HepG2 (cell line): ENCODE results near the gene GRIN2C. TPM values are rescaled to one million over a fixed set of nuclear protein-coding genes. Genes with fewer than 3 reads are reported as not detected.

Experiments
- CBFB ChIP-seq: sonication (generic); formaldehyde crosslinking; IDR thresholded peaks from 2 replicates; pipeline ENCODE4 v1.4.0; 2020; ENCODE audit warnings: missing genetic modification reagents
- EZH2 ChIP-seq: conservative IDR thresholded peaks from 2 replicates; pipeline ENCODE4 v1.6.1; 2012; ENCODE audit warnings: mild to moderate bottlenecking, low read depth, low read length, moderate library complexity
- KLF16 ChIP-seq, 2 experiments: sonication (generic) in 1 of 2; formaldehyde crosslinking in 1 of 2; IDR thresholded peaks; 2 replicates each; pipeline versions ENCODE4 v1.6.1 to v1.8.0; 2016 to 2023; ENCODE audit warnings: missing genetic modification reagents in 2 of 2, missing compliant biosample characterization in 1 of 2
- MEIS1 ChIP-seq: sonication (generic); formaldehyde crosslinking; IDR thresholded peaks from 2 replicates; pipeline ENCODE4 v1.9.0; 2021; ENCODE audit warnings: mild to moderate bottlenecking, missing genetic modification reagents, moderate library complexity, borderline replicate concordance
- MLLT10 ChIP-seq: sonication (generic); formaldehyde crosslinking; IDR thresholded peaks from 2 replicates; pipeline ENCODE4 v1.4.0; 2020; ENCODE audit warnings: missing genetic modification reagents
- PHF5A ChIP-seq: IDR thresholded peaks from one replicate; pipeline ENCODE4 v1.6.1; 2018; ENCODE audit warnings: low read depth, missing genetic modification reagents; ENCODE audit not compliant: unreplicated experiment
- PPARG ChIP-seq: conservative IDR thresholded peaks from 2 replicates; pipeline ENCODE4 v1.6.1; 2016; ENCODE audit warnings: missing biosample characterization, missing genetic modification reagents
- RFX3 ChIP-seq: IDR thresholded peaks from 2 replicates; pipeline ENCODE4 v1.6.1; 2016; ENCODE audit warnings: missing biosample characterization, missing genetic modification reagents
- SAP130 ChIP-seq: IDR thresholded peaks from 2 replicates; pipeline ENCODE4 v1.6.1; 2016; ENCODE audit warnings: low read depth
- SOX13 ChIP-seq, 3 experiments: fragments of 450-650 bp in 1 of 3; sonication (generic) in 1 of 3; formaldehyde crosslinking in 1 of 3; IDR thresholded peaks in 2 of 3; conservative IDR thresholded peaks in 1 of 3; 2 replicates each; pipeline versions ENCODE4 v1.5.0 to v1.6.1; 2016 to 2020; ENCODE audit warnings: antibody characterized with exemption in 1 of 3, mild to moderate bottlenecking in 1 of 3, missing compliant biosample characterization in 1 of 3, missing genetic modification reagents in 1 of 3, moderate library complexity in 1 of 3
- TAF15 ChIP-seq: fragments of 200-400 bp; formaldehyde crosslinking; IDR thresholded peaks from one replicate; pipeline ENCODE4 v1.6.1; 2018; ENCODE audit warnings: mild to moderate bottlenecking, low read depth, low read length; ENCODE audit not compliant: poor library complexity, severe bottlenecking
- YY1 ChIP-seq: IDR thresholded peaks from 2 replicates; pipeline ENCODE4 v1.6.1; 2011; ENCODE audit warnings: low read length, low read depth, moderate library complexity, mild to moderate bottlenecking; ENCODE audit not compliant: insufficient read depth, insufficient replicate concordance
- ZNF124 ChIP-seq: sonication (generic); formaldehyde crosslinking; IDR thresholded peaks from 2 replicates; pipeline ENCODE4 v1.4.0; 2020; ENCODE audit warnings: missing genetic modification reagents
- ZNF160 ChIP-seq: sonication (generic); formaldehyde crosslinking; IDR thresholded peaks from 2 replicates; pipeline ENCODE4 v1.8.0; 2022; ENCODE audit warnings: mild to moderate bottlenecking, inconsistent platforms, missing genetic modification reagents
- ZNF329 ChIP-seq: sonication (generic); formaldehyde crosslinking; IDR thresholded peaks from 2 replicates; pipeline ENCODE4 v1.9.0; 2021; ENCODE audit warnings: low read depth, mild to moderate bottlenecking, missing genetic modification reagents
- polyA plus RNA-seq, 8 experiments: library from polyadenylated mRNA; depleted of rRNA in 3 of 8; stranded (reverse) in 7 of 8; unstranded in 1 of 8; fragments of >200 nt; fragmentation: Illumina TruSeq in 4 of 8; extraction: Trizol in 4 of 8; gene quantifications; 2 replicates each; pipeline versions ENCODE4 v1.2.1 to v1.2.3, GENCODE V29; 2011 to 2016; ENCODE audit warnings: low read depth in 4 of 8, missing spikeins in 1 of 8, mixed read lengths in 1 of 8; ENCODE audit not compliant: insufficient read depth in 1 of 8
- total RNA-seq, 5 experiments: library from RNA; depleted of rRNA; stranded (reverse); fragments of >200 nt; fragmentation: Illumina TruSeq; extraction: Trizol; gene quantifications; 2 replicates each; pipeline ENCODE4 v1.2.3, GENCODE V29; 2016; ENCODE audit warnings: low read depth in 1 of 5
- TF ChIP-seq, protein P1 (sequence below): sonication (generic); formaldehyde crosslinking; IDR thresholded peaks from 2 replicates; pipeline ENCODE4 v1.5.0; 2020; ENCODE audit warnings: missing genetic modification reagents
- TF ChIP-seq, protein P2 (sequence below), 2 experiments: sonication (generic) in 1 of 2; formaldehyde crosslinking in 1 of 2; IDR thresholded peaks; 2 replicates each; pipeline versions ENCODE4 v1.4.0 to v1.6.1; 2018 to 2020; ENCODE audit warnings: missing genetic modification reagents in 2 of 2, borderline replicate concordance in 1 of 2, low read depth in 1 of 2, mild to moderate bottlenecking in 1 of 2, missing biosample characterization in 1 of 2
- TF ChIP-seq, protein P3 (sequence below): sonication (generic); formaldehyde crosslinking; IDR thresholded peaks from 2 replicates; pipeline ENCODE4 v1.8.0; 2022; ENCODE audit warnings: missing genetic modification reagents, mild to moderate bottlenecking, borderline replicate concordance

The GRIN2C gene
- total and polyA plus RNA-seq, 2 of the 13 experiments (the other 11 are each of a cell fraction or from before 2014, with no cell fraction given) = 0.03 to 0.11 TPM

DNA sequence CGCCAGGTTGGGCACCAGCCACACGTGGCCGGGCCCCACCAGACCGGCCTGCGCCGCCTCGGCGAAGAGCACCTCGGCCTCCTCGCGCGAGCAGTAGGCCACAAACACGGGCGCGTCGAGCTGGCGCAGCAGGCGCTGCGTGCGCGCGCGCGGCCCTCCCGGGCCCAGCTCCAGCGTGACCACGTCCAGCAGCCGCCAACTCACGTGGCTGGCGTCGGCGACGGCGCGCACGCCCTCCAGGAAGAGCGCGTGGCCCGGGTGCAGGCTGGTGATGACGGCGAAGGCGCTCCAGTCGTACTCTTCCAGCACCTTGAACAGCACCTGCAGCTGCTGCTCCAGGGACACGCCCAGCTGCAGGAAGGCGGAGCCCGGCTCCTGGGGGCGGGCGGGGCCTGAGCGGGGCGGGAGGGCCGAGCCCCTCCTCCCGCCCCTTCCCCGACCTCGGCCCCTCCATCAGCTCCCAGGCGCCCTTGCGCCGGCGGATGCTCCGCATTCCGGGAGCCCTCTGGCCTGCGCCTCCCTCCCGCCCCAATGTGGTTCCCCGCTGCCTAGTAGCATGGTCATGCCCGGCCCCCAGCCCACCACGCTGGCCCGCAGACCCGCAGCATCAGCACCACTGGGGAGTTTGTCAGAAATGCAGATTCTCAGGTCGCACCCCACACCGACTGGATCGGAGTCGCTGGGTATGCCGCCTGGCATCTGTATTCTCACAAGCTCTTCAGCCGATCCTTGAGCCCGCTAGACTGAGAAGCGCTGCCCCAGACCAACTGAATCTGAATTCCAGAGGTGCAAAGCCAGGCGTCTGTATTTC is 7.2 kb downstream of the GRIN2C start (continued):
- TF ChIP-seq EZH2 = peak; percentile 90; the same call in 1 of the 2 replicates
- no peak for TF ChIP-seq ZNF160 (CRISPR knock-in tag)
- TF ChIP-seq, protein P1, sequence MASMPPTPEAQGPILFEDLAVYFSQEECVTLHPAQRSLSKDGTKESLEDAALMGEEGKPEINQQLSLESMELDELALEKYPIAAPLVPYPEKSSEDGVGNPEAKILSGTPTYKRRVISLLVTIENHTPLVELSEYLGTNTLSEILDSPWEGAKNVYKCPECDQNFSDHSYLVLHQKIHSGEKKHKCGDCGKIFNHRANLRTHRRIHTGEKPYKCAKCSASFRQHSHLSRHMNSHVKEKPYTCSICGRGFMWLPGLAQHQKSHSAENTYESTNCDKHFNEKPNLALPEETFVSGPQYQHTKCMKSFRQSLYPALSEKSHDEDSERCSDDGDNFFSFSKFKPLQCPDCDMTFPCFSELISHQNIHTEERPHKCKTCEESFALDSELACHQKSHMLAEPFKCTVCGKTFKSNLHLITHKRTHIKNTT (CRISPR knock-in tag) = no peak
- TF ChIP-seq PHF5A (CRISPR knock-in tag) = no peak
- TF ChIP-seq MLLT10 (CRISPR knock-in tag) = no peak
- TF ChIP-seq, protein P2, sequence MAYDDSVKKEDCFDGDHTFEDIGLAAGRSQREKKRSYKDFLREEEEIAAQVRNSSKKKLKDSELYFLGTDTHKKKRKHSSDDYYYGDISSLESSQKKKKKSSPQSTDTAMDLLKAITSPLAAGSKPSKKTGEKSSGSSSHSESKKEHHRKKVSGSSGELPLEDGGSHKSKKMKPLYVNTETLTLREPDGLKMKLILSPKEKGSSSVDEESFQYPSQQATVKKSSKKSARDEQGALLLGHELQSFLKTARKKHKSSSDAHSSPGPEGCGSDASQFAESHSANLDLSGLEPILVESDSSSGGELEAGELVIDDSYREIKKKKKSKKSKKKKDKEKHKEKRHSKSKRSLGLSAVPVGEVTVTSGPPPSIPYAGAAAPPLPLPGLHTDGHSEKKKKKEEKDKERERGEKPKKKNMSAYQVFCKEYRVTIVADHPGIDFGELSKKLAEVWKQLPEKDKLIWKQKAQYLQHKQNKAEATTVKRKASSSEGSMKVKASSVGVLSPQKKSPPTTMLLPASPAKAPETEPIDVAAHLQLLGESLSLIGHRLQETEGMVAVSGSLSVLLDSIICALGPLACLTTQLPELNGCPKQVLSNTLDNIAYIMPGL (CRISPR knock-in tag; IDR thresholded peaks at IDR 0.05; ENCODE audit: borderline replicate concordance in 1 of 2, low read depth in 1 of 2) = no peak
- TF ChIP-seq ZNF329 (CRISPR knock-in tag) = no peak
- no peak for TF ChIP-seq SAP130 (CRISPR knock-in tag)
- TF ChIP-seq YY1 = no peak
- TF ChIP-seq, protein P3, sequence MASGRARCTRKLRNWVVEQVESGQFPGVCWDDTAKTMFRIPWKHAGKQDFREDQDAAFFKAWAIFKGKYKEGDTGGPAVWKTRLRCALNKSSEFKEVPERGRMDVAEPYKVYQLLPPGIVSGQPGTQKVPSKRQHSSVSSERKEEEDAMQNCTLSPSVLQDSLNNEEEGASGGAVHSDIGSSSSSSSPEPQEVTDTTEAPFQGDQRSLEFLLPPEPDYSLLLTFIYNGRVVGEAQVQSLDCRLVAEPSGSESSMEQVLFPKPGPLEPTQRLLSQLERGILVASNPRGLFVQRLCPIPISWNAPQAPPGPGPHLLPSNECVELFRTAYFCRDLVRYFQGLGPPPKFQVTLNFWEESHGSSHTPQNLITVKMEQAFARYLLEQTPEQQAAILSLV = no peak
- no peak for TF ChIP-seq SOX13 (IDR thresholded peaks at IDR 0.05)
- TF ChIP-seq SOX13 (CRISPR knock-in tag; conservative IDR thresholded peaks at IDR 0.05 in 1 of 2, IDR thresholded peaks at IDR 0.05 in 1 of 2) = no peak; a peak in 1 of 4 replicates
- TF ChIP-seq CBFB (CRISPR knock-in tag) = no peak
- TF ChIP-seq KLF16 (CRISPR knock-in tag; IDR thresholded peaks at IDR 0.05) = no peak
- no peak for TF ChIP-seq TAF15
- TF ChIP-seq PPARG = no peak
- TF ChIP-seq MEIS1 (CRISPR knock-in tag) = no peak
- TF ChIP-seq ZNF124 (CRISPR knock-in tag) = no peak
- no peak for TF ChIP-seq RFX3 (CRISPR knock-in tag)
